Parathyroid adenoma (tissue), 2 donors: ENCODE data around the gene IPO5.

Experiments used
- H2AFZ ChIP-seq: fragments of 300-600 bp; sonication (generic); one replicate; pipeline ENCODE4 v1.7.0; 2017; ENCODE audit warnings: antibody characterized with exemption, mild to moderate bottlenecking
- H3K27ac ChIP-seq: fragments of 300-600 bp; sonication (generic); one replicate; pipeline ENCODE4 v1.7.0; 2017
- H3K27me3 ChIP-seq: fragments of 300-600 bp; sonication (generic); one replicate; pipeline ENCODE4 v1.7.0; 2017; ENCODE audit warnings: low read length; ENCODE audit not compliant: control insufficient read depth, insufficient read depth
- H3K36me3 ChIP-seq: fragments of 300-600 bp; sonication (generic); one replicate; pipeline ENCODE4 v1.7.0; 2017; ENCODE audit warnings: low read length; ENCODE audit not compliant: control insufficient read depth, insufficient read depth
- H3K4me1 ChIP-seq: fragments of 300-600 bp; sonication (generic); one replicate; pipeline ENCODE4 v1.7.0; 2017; ENCODE audit warnings: control low read depth
- H3K4me2 ChIP-seq: fragments of 300-600 bp; sonication (generic); one replicate; pipeline ENCODE4 v1.7.0; 2017; ENCODE audit warnings: low read length
- H3K4me3 ChIP-seq: fragments of 300-600 bp; sonication (generic); one replicate; pipeline ENCODE4 v1.7.0; 2017; ENCODE audit warnings: low read depth, low read length
- H3K79me2 ChIP-seq: fragments of 300-600 bp; sonication (generic); one replicate; pipeline ENCODE4 v1.7.0; 2017; ENCODE audit warnings: control low read depth
- H3K9ac ChIP-seq: fragments of 300-600 bp; sonication (generic); one replicate; pipeline ENCODE4 v1.7.0; 2017; ENCODE audit warnings: mild to moderate bottlenecking
- H3K9me3 ChIP-seq: fragments of 300-600 bp; sonication (generic); one replicate; pipeline ENCODE4 v1.7.0; 2017; ENCODE audit warnings: low read length; ENCODE audit not compliant: control insufficient read depth
- CTCF ChIP-seq: fragments of 300-600 bp; sonication (generic); IDR thresholded peaks from one replicate; pipeline ENCODE4 v1.7.0; 2017; ENCODE audit warnings: antibody characterized with exemption, mild to moderate bottlenecking
- donor health status: primary hyperparathyroidism.

IPO5 gene

GRCh38 chr13:98060282-98060681, 106.8 kb downstream of the IPO5 start:
- no peaks in the 10 kb centered on the region for H3K79me2 ChIP-seq
- no peaks in the 10 kb centered on the region for H3K4me1 ChIP-seq
- H3K4me2 ChIP-seq: no peak overlapping the region
- no peak overlapping the region for H3K9ac ChIP-seq
- no peak for TF ChIP-seq CTCF
- no peaks in the 10 kb centered on the region for H3K27me3 ChIP-seq
- no peaks in the 10 kb centered on the region for H3K9me3 ChIP-seq
- H3K4me3 ChIP-seq: no peak overlapping the region
- no peak overlapping the region for H2AFZ ChIP-seq
- H3K36me3 ChIP-seq: no peaks in the 10 kb centered on the region
- H3K27ac ChIP-seq: no peak overlapping the region

- no peaks in the 10 kb centered on the region for H3K27me3 ChIP-seq
- no peaks in the 10 kb centered on the region for H3K79me2 ChIP-seq
- no peak overlapping the region for H3K4me2 ChIP-seq
- H3K36me3 ChIP-seq: no peaks in the 10 kb centered on the region
- H3K9me3 ChIP-seq: no peaks in the 10 kb centered on the region
- no peaks in the 10 kb centered on the region for H3K4me1 ChIP-seq
- no peak overlapping the region for H3K27ac ChIP-seq
- H2AFZ ChIP-seq: no peak overlapping the region
- H3K9ac ChIP-seq: no peak overlapping the region
- no peak overlapping the region for H3K4me3 ChIP-seq
- TF ChIP-seq CTCF: no peak
Measured at GRCh38 chr13:98065468-98065867, 112.0 kb downstream of the IPO5 start.

- no peak overlapping the region for H3K4me2 ChIP-seq
- no peak overlapping the region for H3K9ac ChIP-seq
Measured at GRCh38 chr13:98066636-98067035, 113.2 kb downstream of the IPO5 start.

GRCh38 chr13:98068521-98068920, 115.0 kb downstream of the IPO5 start:
- H3K4me3 ChIP-seq: no peak overlapping the region
- H3K27ac ChIP-seq: no peak overlapping the region
- H3K79me2 ChIP-seq: no peaks in the 10 kb centered on the region
- H3K36me3 ChIP-seq: no peaks in the 10 kb centered on the region
- no peaks in the 10 kb centered on the region for H3K4me1 ChIP-seq
- no peaks in the 10 kb centered on the region for H3K27me3 ChIP-seq
- H3K4me2 ChIP-seq: no peak overlapping the region
- TF ChIP-seq CTCF: no peak
- no peak overlapping the region for H3K9ac ChIP-seq
- H3K9me3 ChIP-seq: no peaks in the 10 kb centered on the region
- H2AFZ ChIP-seq: no peak overlapping the region

More at GRCh38 chr13:98066636-98067035, 113.2 kb downstream of the IPO5 start:
- Histone ChIP-seq H3K27ac (no peak overlapping the region), H3K4me3 (no peak overlapping the region), H3K9me3 (no peaks in the 10 kb centered on the region), H3K36me3 (no peaks in the 10 kb centered on the region), H2AFZ (no peak overlapping the region), H3K4me1 (no peaks in the 10 kb centered on the region), H3K79me2 (no peaks in the 10 kb centered on the region), H3K27me3 (no peaks in the 10 kb centered on the region)
- no peak for TF ChIP-seq CTCF

- Histone ChIP-seq H2AFZ (no peak overlapping the region), H3K36me3 (no peaks in the 10 kb centered on the region), H3K4me2 (no peak overlapping the region), H3K4me1 (no peaks in the 10 kb centered on the region), H3K9me3 (no peaks in the 10 kb centered on the region), H3K79me2 (no peaks in the 10 kb centered on the region), H3K9ac (no peak overlapping the region), H3K4me3 (no peak overlapping the region), H3K27ac (no peak overlapping the region), H3K27me3 (no peaks in the 10 kb centered on the region)
- no peak for TF ChIP-seq CTCF
Measured at GRCh38 chr13:98069985-98070384, 116.5 kb downstream of the IPO5 start.
